ENCODE data around the gene CCR2.
A peak's percentile ranks its signal among the peaks of the same experiment; 100 is the strongest.

The CCR2 gene

GRCh38 chr3:46361408-46362283, 7.7 kb downstream of the CCR2 start (continued):
- TF ChIP-seq KLF7 (tag by site-specific recombination; IDR thresholded peaks at IDR 0.05; ENCODE audit: borderline replicate concordance) (no peak), BCL11A (tag by site-specific recombination; IDR thresholded peaks at IDR 0.05; ENCODE audit: low read depth) (no peak), ZBTB26 (tag by site-specific recombination; optimal IDR thresholded peaks at IDR 0.05) (no peak), ZNF324 (tag by site-specific recombination; IDR thresholded peaks at IDR 0.05) (no peak), RBAK (tag by site-specific recombination; IDR thresholded peaks at IDR 0.05) (no peak), GLIS1 (tag by site-specific recombination; IDR thresholded peaks at IDR 0.05) (no peak), SCRT1 (tag by site-specific recombination; IDR thresholded peaks at IDR 0.05; ENCODE audit: borderline replicate concordance) (no peak), SP2 (tag by site-specific recombination; IDR thresholded peaks at IDR 0.05) (no peak), OSR2 (tag by site-specific recombination; IDR thresholded peaks at IDR 0.05) (no peak), ZSCAN16 (tag by site-specific recombination; IDR thresholded peaks at IDR 0.05) (no peak), ZNF16 (tag by site-specific recombination; IDR thresholded peaks at IDR 0.05; ENCODE audit: low read depth) (no peak), ZIC2 (tag by site-specific recombination; IDR thresholded peaks at IDR 0.05) (peak; percentile 45; the same call in 1 of the 2 replicates), ZBTB6 (tag by site-specific recombination; IDR thresholded peaks at IDR 0.05) (no peak), ZNF580 (tag by site-specific recombination; IDR thresholded peaks at IDR 0.05) (no peak; the same call in 1 of the 2 replicates), ZNF660 (tag by site-specific recombination; IDR thresholded peaks at IDR 0.05) (peak; percentile 58; the same call in 1 of the 2 replicates), ZNF571 (tag by site-specific recombination; IDR thresholded peaks at IDR 0.05) (no peak), ZBTB1 (tag by site-specific recombination; IDR thresholded peaks at IDR 0.05) (no peak), ZNF792 (tag by site-specific recombination; IDR thresholded peaks at IDR 0.05) (no peak), ZNF146 (tag by site-specific recombination; IDR thresholded peaks at IDR 0.05) (no peak), ZNF398 (tag by site-specific recombination; IDR thresholded peaks at IDR 0.05) (no peak), SCRT2 (tag by site-specific recombination; IDR thresholded peaks at IDR 0.05) (no peak), ZNF112 (tag by site-specific recombination; IDR thresholded peaks at IDR 0.05) (no peak), KLF8 (tag by site-specific recombination; IDR thresholded peaks at IDR 0.05) (no peak), ZNF596 (tag by site-specific recombination; IDR thresholded peaks at IDR 0.05) (no peak), ZSCAN18 (tag by site-specific recombination; IDR thresholded peaks at IDR 0.05) (no peak), ZNF221 (tag by site-specific recombination; IDR thresholded peaks at IDR 0.05; ENCODE audit: borderline replicate concordance) (no peak), PRDM1 (tag by site-specific recombination; IDR thresholded peaks at IDR 0.05) (no peak), INSM2 (tag by site-specific recombination; IDR thresholded peaks at IDR 0.05) (no peak), ZNF830 (tag by site-specific recombination; IDR thresholded peaks at IDR 0.05; ENCODE audit: low read depth) (no peak), ZNF473 (tag by site-specific recombination; IDR thresholded peaks at IDR 0.05) (no peak), PRDM6 (tag by site-specific recombination; IDR thresholded peaks at IDR 0.05) (no peak), GFI1B (tag by site-specific recombination; IDR thresholded peaks at IDR 0.05) (no peak)

All from HEK293 (cell line).